Natural killer cell (primary cell): ENCODE data around the gene ADCY4. TPM values are rescaled to one million over a fixed set of nuclear protein-coding genes. Genes with fewer than 3 reads are reported as not detected.

ENCODE experiments used
- ATAC-seq, 3 donors: fragments of 150-1000 bp in 2 of 3; fragments of 200-7000 bp in 1 of 3; cut with Tn5 transposase; 1 replicate in 1 of 3; 2 replicates in 2 of 3; pipeline ENCODE4 v1.10.0; 2021; ENCODE audit warnings: mild to moderate bottlenecking in 2 of 3, moderate library complexity in 2 of 3
- DNase-seq, 2 donors: peaks; one replicate each; pipeline versions ENCODE4 v3.0.0 to v3.0.0-alpha.2; 2013 to 2021; ENCODE audit warnings: mixed read lengths in 1 of 2
- H3K27ac ChIP-seq: one replicate; pipeline ENCODE4 v1.5.1; 2013; ENCODE audit warnings: mild to moderate bottlenecking, low read length
- H3K27me3 ChIP-seq: one replicate; pipeline ENCODE4 v1.6.1; 2013; ENCODE audit warnings: low read length; ENCODE audit not compliant: control insufficient read depth, insufficient read depth
- H3K36me3 ChIP-seq: one replicate; pipeline ENCODE4 v1.6.1; 2013; ENCODE audit warnings: low read length; ENCODE audit not compliant: control insufficient read depth, insufficient read depth
- H3K4me1 ChIP-seq: one replicate; pipeline ENCODE4 v1.6.1; 2013; ENCODE audit warnings: low read length; ENCODE audit not compliant: control insufficient read depth, insufficient read depth
- H3K4me3 ChIP-seq: one replicate; pipeline ENCODE4 v1.5.1; 2013; ENCODE audit warnings: low read length
- H3K9me3 ChIP-seq: one replicate; pipeline ENCODE4 v1.6.1; 2013; ENCODE audit warnings: low read length; ENCODE audit not compliant: control insufficient read depth, insufficient read depth
- H3K27ac Mint-ChIP-seq, 2 donors: one replicate each; pipeline ENCODE4 v1.8.0; 2022; ENCODE audit warnings: mild to moderate bottlenecking in 2 of 2, mixed read lengths in 2 of 2, moderate library complexity in 1 of 2
- H3K27me3 Mint-ChIP-seq, 2 donors: one replicate each; pipeline ENCODE4 v1.8.0; 2022; ENCODE audit warnings: low read depth in 2 of 2, mixed read lengths in 2 of 2
- H3K36me3 Mint-ChIP-seq: one replicate; pipeline ENCODE4 v1.8.0; 2022; ENCODE audit warnings: mixed read lengths
- H3K4me1 Mint-ChIP-seq, 2 donors: one replicate each; pipeline ENCODE4 v1.8.0; 2022; ENCODE audit warnings: mixed read lengths in 2 of 2
- H3K4me3 Mint-ChIP-seq: one replicate; pipeline ENCODE4 v1.8.0; 2022; ENCODE audit warnings: mild to moderate bottlenecking, moderate library complexity, mixed read lengths
- H3K9me3 Mint-ChIP-seq, 2 donors: one replicate each; pipeline ENCODE4 v1.8.0; 2022; ENCODE audit warnings: mixed read lengths in 2 of 2
- WGBS: methylation state at CpG from one replicate; pipeline ENCODE4 v1.1.7; 2013; ENCODE audit warnings: missing lambda C conversion rate; ENCODE audit not compliant: insufficient coverage; 5-methylcytosine and 5-hydroxymethylcytosine counted together
- intact Hi-C: fragments of 100-400 bp; cut with micrococcal nuclease; formaldehyde crosslinking; loops from one replicate; pipeline ENCODE4 v1.14.2; 2022
- total RNA-seq, 4 donors: library from RNA; stranded (reverse); fragments of 120-200 nt in 1 of 4; gene quantifications; one replicate each; pipeline versions ENCODE4 v1.2.3 to v1.2.4, GENCODE V29; 2013 to 2022
- TF ChIP-seq, protein P1 (sequence below): fragments of 200-600 bp; IDR thresholded peaks from one replicate; pipeline ENCODE4 v1.8.0; 2022; ENCODE audit warnings: antibody characterized with exemption

Gene ADCY4
- total RNA-seq, 3 donors from 2014 or later (not counting 1 experiment from before 2014, with no cell fraction given), result 9.8 to 17.6 (median 11.3) TPM

DNA sequence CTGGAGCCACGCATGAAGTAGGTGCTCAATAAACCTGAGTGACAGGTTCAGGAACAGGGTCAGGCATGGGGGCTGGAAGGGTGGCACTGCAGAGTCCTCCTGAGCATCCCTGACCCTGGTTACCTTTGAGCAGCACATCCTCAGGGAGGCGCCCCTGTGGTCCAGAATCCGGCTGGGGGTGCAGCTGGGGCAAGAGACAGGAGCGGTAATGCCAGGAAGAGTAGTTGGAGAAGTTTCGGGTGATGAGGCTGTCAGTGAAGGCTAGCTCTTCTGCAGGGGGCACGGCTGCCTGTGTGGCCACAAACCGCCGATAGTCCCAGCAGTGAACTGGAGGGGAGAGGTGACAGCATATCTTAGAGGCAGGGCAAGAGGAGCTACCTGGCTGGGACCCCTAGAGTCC lies 65.5 kb downstream of the ADCY4 start:
- ATAC-seq (no peak), DNase-seq (no peak)
- Mint-ChIP-seq H3K27ac (peak overlapping the region in 1 of 2 donors; percentile 47), H3K4me3 (peak overlapping the region; percentile 40), H3K27me3 (no peaks in the 10 kb centered on the region), H3K36me3 (peaks cover 11% of the 10 kb centered on the region), H3K9me3 (no peaks in the 10 kb centered on the region), H3K4me1 (peaks cover 25 to 30% of the 10 kb centered on the region in 2 donors)
- peaks cover 23% of the 10 kb centered on the region for H3K4me1 ChIP-seq
- no peaks in the 10 kb centered on the region for H3K9me3 ChIP-seq
- H3K4me3 ChIP-seq, result no peak overlapping the region
- no peak overlapping the region for H3K27ac ChIP-seq
- H3K27me3 ChIP-seq, result no peaks in the 10 kb centered on the region
- intact Hi-C loops, result no loop called here
- WGBS, result 96% methylated on average over 8 of the region's 8 CpGs
- TF ChIP-seq, protein P1, sequence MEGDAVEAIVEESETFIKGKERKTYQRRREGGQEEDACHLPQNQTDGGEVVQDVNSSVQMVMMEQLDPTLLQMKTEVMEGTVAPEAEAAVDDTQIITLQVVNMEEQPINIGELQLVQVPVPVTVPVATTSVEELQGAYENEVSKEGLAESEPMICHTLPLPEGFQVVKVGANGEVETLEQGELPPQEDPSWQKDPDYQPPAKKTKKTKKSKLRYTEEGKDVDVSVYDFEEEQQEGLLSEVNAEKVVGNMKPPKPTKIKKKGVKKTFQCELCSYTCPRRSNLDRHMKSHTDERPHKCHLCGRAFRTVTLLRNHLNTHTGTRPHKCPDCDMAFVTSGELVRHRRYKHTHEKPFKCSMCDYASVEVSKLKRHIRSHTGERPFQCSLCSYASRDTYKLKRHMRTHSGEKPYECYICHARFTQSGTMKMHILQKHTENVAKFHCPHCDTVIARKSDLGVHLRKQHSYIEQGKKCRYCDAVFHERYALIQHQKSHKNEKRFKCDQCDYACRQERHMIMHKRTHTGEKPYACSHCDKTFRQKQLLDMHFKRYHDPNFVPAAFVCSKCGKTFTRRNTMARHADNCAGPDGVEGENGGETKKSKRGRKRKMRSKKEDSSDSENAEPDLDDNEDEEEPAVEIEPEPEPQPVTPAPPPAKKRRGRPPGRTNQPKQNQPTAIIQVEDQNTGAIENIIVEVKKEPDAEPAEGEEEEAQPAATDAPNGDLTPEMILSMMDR, result no peak
- peaks cover 29% of the 10 kb centered on the region for H3K36me3 ChIP-seq

Other genes with a start within 250 kb of the ADCY4 start
- gene PCK2, start 240.8 kb downstream of the ADCY4 start, total RNA-seq, result 10 to 100 TPM in 2 of 3 donors, 1 to 10 TPM in 1; 9.8 to 13.8 (median 12.3) TPM
- 10 to 100 TPM; 77.5 to 99.3 (median 96.3) TPM for gene DCAF11, start 220.3 kb downstream of the ADCY4 start, total RNA-seq
- 1 to 10 TPM in 2 of 3 donors, under 1 TPM in 1; 0.78 to 3.3 (median 2.8) TPM for gene NRL, start 220.1 kb downstream of the ADCY4 start, total RNA-seq
- 1 to 10 TPM in 2 of 3 donors, under 1 TPM in 1; 0.80 to 2.8 (median 2.3) TPM for gene FITM1, start 204.4 kb downstream of the ADCY4 start, total RNA-seq
- 100 to 1,000 TPM; 315 to 345 (median 318) TPM for gene PSME1, start 198.9 kb downstream of the ADCY4 start, total RNA-seq
- 10 to 100 TPM in 2 of 3 donors, 1 to 10 TPM in 1; 9.3 to 12.3 (median 12.0) TPM for gene EMC9, start 193.5 kb downstream of the ADCY4 start, total RNA-seq
- 100 to 1,000 TPM; 193 to 237 (median 234) TPM for gene PSME2, start 188.5 kb downstream of the ADCY4 start, total RNA-seq
- 100 to 1,000 TPM in 2 of 3 donors, 10 to 100 TPM in 1; 96.9 to 134 (median 125) TPM for gene RNF31, start 187.6 kb downstream of the ADCY4 start, total RNA-seq
- 100 to 1,000 TPM; 178 to 348 (median 319) TPM for gene IRF9, start 173.8 kb downstream of the ADCY4 start, total RNA-seq
- gene REC8, start 163.0 kb downstream of the ADCY4 start, total RNA-seq, result 100 to 1,000 TPM in 2 of 3 donors, 10 to 100 TPM in 1; 77.7 to 138 (median 103) TPM
- gene IPO4, start 146.3 kb downstream of the ADCY4 start, total RNA-seq, result 10 to 100 TPM; 46.2 to 61.5 (median 51.9) TPM
- 10 to 100 TPM; 15.2 to 32.1 (median 28.7) TPM for gene TM9SF1, start 139.6 kb downstream of the ADCY4 start, total RNA-seq
- gene TSSK4, start 129.4 kb downstream of the ADCY4 start, total RNA-seq, result 1 to 10 TPM; 1.3 to 2.9 (median 1.5) TPM
- gene CHMP4A, start 121.6 kb downstream of the ADCY4 start, total RNA-seq, result 100 to 1,000 TPM; 105 to 118 (median 115) TPM
- 1 to 10 TPM; 4.0 to 6.1 (median 5.5) TPM for gene MDP1, start 119.0 kb downstream of the ADCY4 start, total RNA-seq
- gene NEDD8, start 102.7 kb downstream of the ADCY4 start, total RNA-seq, result 100 to 1,000 TPM in 1 of 3 donors, 10 to 100 TPM in 2; 93.6 to 109 (median 95.9) TPM
- 10 to 100 TPM; 46.5 to 63.3 (median 53.3) TPM for gene GMPR2, start 102.1 kb downstream of the ADCY4 start, total RNA-seq
- 100 to 1,000 TPM; 158 to 269 (median 176) TPM for gene TINF2, start 92.4 kb downstream of the ADCY4 start, total RNA-seq
- gene TGM1, start 71.9 kb downstream of the ADCY4 start, total RNA-seq, result 1 to 10 TPM; 1.7 to 4.9 (median 4.7) TPM
- gene RABGGTA, start 63.5 kb downstream of the ADCY4 start, total RNA-seq, result 10 to 100 TPM; 72.9 to 95.1 (median 88.5) TPM
- 10 to 100 TPM; 39.8 to 59.0 (median 43.3) TPM for gene DHRS1, start 35.3 kb downstream of the ADCY4 start, total RNA-seq
- 10 to 100 TPM; 34.9 to 47.8 (median 39.2) TPM for gene NOP9, start 35.2 kb downstream of the ADCY4 start, total RNA-seq
- gene CIDEB, start 27.1 kb downstream of the ADCY4 start, total RNA-seq, result 10 to 100 TPM; 40.0 to 59.6 (median 46.6) TPM
- gene LTB4R2, start 24.9 kb downstream of the ADCY4 start, total RNA-seq, result 10 to 100 TPM; 27.6 to 40.5 (median 37.4) TPM
- 10 to 100 TPM; 33.5 to 55.7 (median 49.7) TPM for gene LTB4R, start 23.6 kb downstream of the ADCY4 start, total RNA-seq
- 10 to 100 TPM; 36.1 to 58.2 (median 45.5) TPM for gene RIPK3, start 4.9 kb upstream of the ADCY4 start, total RNA-seq
- gene NFATC4, start 33.1 kb upstream of the ADCY4 start, total RNA-seq, result not detected
- under 1 TPM; 0.23 to 0.53 (median 0.42) TPM for gene NYNRIN, start 63.9 kb upstream of the ADCY4 start, total RNA-seq
- gene CBLN3, start 94.6 kb upstream of the ADCY4 start, total RNA-seq, result 1 to 10 TPM in 2 of 3 donors, under 1 TPM in 1; 0.75 to 1.5 (median 1.1) TPM
- 100 to 1,000 TPM; 106 to 141 (median 116) TPM for gene KHNYN, start 94.9 kb upstream of the ADCY4 start, total RNA-seq
- gene SDR39U1, start 107.7 kb upstream of the ADCY4 start, total RNA-seq, result 100 to 1,000 TPM in 2 of 3 donors, 10 to 100 TPM in 1; 97.1 to 106 (median 100) TPM
- under 1 TPM in 1 of 3 donors, not detected in 2; 0.63 TPM for gene CMA1, start 173.2 kb upstream of the ADCY4 start, total RNA-seq
- gene CTSG, start 241.2 kb upstream of the ADCY4 start, total RNA-seq, result 1 to 10 TPM in 1 of 3 donors, under 1 TPM in 1, not detected in 1; 0.43 to 1.0 TPM